Measurements from ENCODE around the gene IL4R. TPM values are rescaled to one million over a fixed set of nuclear protein-coding genes. Genes with fewer than 3 reads are reported as not detected.

IL4R gene
- total and polyA plus RNA-seq, 2 of the 8 experiments (the other 6 are each of a cell fraction or from before 2014, with no cell fraction given) = 29.1 to 29.4 TPM

GRCh38 chr16:27330542-27330941 is 16.8 kb downstream of the IL4R start:
- DNase-seq (ENCODE audit: low read depth in 1 of 2, low spot score in 2 of 2) (no peak), FAIRE-seq (no peak)
- Histone ChIP-seq H3K56ac (replicated peaks; ENCODE audit: insufficient read length, low read depth, low read length) (no peak overlapping the region), H2BK12ac (ENCODE audit: low read depth, low read length) (0 out of 2 replicates have a peak overlapping the region, but pooled peaks have one; percentile 6), H3K9ac (replicated peaks in 1 of 4; ENCODE audit: extremely low read depth in 1 of 4, low read depth in 3 of 4, low read length in 3 of 4) (no peak overlapping the region), H4K5ac (ENCODE audit: insufficient read length, low read depth, low read length) (no peak overlapping the region), H3K27me3 (replicated peaks in 1 of 4; ENCODE audit: control insufficient read depth in 3 of 4, extremely low read depth in 1 of 4, insufficient read depth in 3 of 4, low read length in 3 of 4) (no peaks in the 10 kb centered on the region), H2BK5ac (ENCODE audit: low read depth, low read length) (no peak overlapping the region), H3K14ac (ENCODE audit: insufficient read length) (no peak overlapping the region), H3K4ac (replicated peaks; ENCODE audit: insufficient read length, low read depth, low read length) (no peak overlapping the region), H3K4me2 (ENCODE audit: insufficient read depth in 1 of 2, low read depth in 2 of 2, low read length in 2 of 2) (no peak overlapping the region), H2AFZ (ENCODE audit: low read length) (no peak overlapping the region), H3K23me2 (ENCODE audit: low read depth, low read length) (no peaks in the 10 kb centered on the region; the same call in 1 of the 2 replicates), H2BK15ac (ENCODE audit: low read length) (no peak overlapping the region), H3K4me1 (replicated peaks in 1 of 4; ENCODE audit: control insufficient read depth in 3 of 4, insufficient read depth in 4 of 4, low read length in 3 of 4) (peaks cover 12 to 23% (median 20%) of the 10 kb centered on the region in 4 experiments), H3K18ac (ENCODE audit: extremely low read depth, low read length) (no peak overlapping the region), H4K20me1 (replicated peaks in 1 of 2; ENCODE audit: control insufficient read depth in 1 of 2, insufficient read depth in 2 of 2, low read length in 2 of 2) (no peaks in the 10 kb centered on the region), H3K4me3 (ENCODE audit: extremely low read depth in 1 of 4, insufficient read depth in 2 of 4, low read depth in 3 of 4, low read length in 4 of 4) (no peak overlapping the region), H3K79me1 (ENCODE audit: low read depth, low read length) (peaks cover 5% of the 10 kb centered on the region), H3K36me3 (ENCODE audit: control insufficient read depth in 2 of 4, insufficient read depth in 4 of 4, low read length in 3 of 4) (no peaks in the 10 kb centered on the region), H3K9me3 (ENCODE audit: insufficient read depth in 2 of 2, low read depth in 1 of 2, low read length in 1 of 2) (no peaks in the 10 kb centered on the region), H2BK120ac (replicated peaks; ENCODE audit: low read depth, low read length) (no peak overlapping the region), H3K27ac (ENCODE audit: low read depth, low read length) (no peak overlapping the region), H4K91ac (replicated peaks; ENCODE audit: insufficient read length, low read length) (no peak overlapping the region), H3K23ac (ENCODE audit: insufficient read length) (no peak overlapping the region), H2AK5ac (ENCODE audit: low read depth, low read length) (peak overlapping the region; percentile 2; the same call in 1 of the 2 replicates), H3K79me2 (ENCODE audit: control insufficient read depth in 1 of 2, insufficient read depth in 2 of 2, low read length in 2 of 2) (peaks cover 0 to 31% of the 10 kb centered on the region in 2 experiments; a peak in 2 of 4 replicates), H4K8ac (ENCODE audit: extremely low read depth, insufficient read depth, low read length) (no peak overlapping the region), H2BK20ac (ENCODE audit: low read length) (no peak overlapping the region)
- 87% methylated on average over 5 of the region's 5 CpGs; no CpG with 5 or more reads in 1 of the 2 experiments for WGBS, 2 experiments (ENCODE audit: extremely low coverage in 1 of 2, insufficient coverage in 1 of 2, insufficient read length in 1 of 2, insufficient replicate concordance in 2 of 2, low coverage in 1 of 2, low lambda C conversion rate in 2 of 2, missing lambda C conversion rate in 1 of 2)
- POLR2A ChIA-PET (ENCODE audit: partially characterized antibody) = no interaction called here
- CTCF ChIA-PET (ENCODE audit: partially characterized antibody) = interaction anchor here (1.2 to 2.5 kb wide), 4 partner anchors 9 to 150 kb away, joined by 4 to 7 read pairs (median 6); no protein-coding TSS in a partner anchor
- TF ChIP-seq HDAC2 (IDR thresholded peaks at IDR 0.05; ENCODE audit: borderline replicate concordance in 1 of 2, low read depth in 2 of 2, low read length in 2 of 2) (no peak), CTCF (IDR thresholded peaks at IDR 0.05; ENCODE audit: control extremely low read depth in 1 of 3, insufficient read depth in 1 of 3, low read depth in 1 of 3, low read length in 3 of 3) (no peak), JUN (IDR thresholded peaks at IDR 0.05; ENCODE audit: low read depth, low read length) (no peak), NANOG (IDR thresholded peaks at IDR 0.05; ENCODE audit: insufficient read depth, low read depth, low read length, poor library complexity, severe bottlenecking) (no peak), SP2 (IDR thresholded peaks at IDR 0.05; ENCODE audit: low read length) (no peak), SUZ12 (IDR thresholded peaks at IDR 0.05; ENCODE audit: low read length) (no peak), CEBPB (IDR thresholded peaks at IDR 0.05; ENCODE audit: low read depth, low read length) (no peak), SRF (IDR thresholded peaks at IDR 0.05; ENCODE audit: low read depth, low read length) (no peak), CHD1 (IDR thresholded peaks at IDR 0.05; ENCODE audit: low read depth, low read length) (no peak), CTBP2 (IDR thresholded peaks at IDR 0.05; ENCODE audit: borderline replicate concordance, insufficient read depth, insufficient read length, low read length) (no peak), SIRT6 (IDR thresholded peaks at IDR 0.05; ENCODE audit: low read length) (no peak)

Measured in H1 (cell line).